Prostate gland (tissue), 2 donors: ENCODE results near the gene FOXRED2.

Experiments
- CTCF ChIP-seq, 4 experiments: fragments of 200-600 bp in 2 of 4; fragments of 450-650 bp in 2 of 4; sonication (generic) in 2 of 4; IDR thresholded peaks; 1 replicate in 3 of 4; 2 replicates in 1 of 4; pipeline ENCODE4 v1.5.1; 2016 to 2019; ENCODE audit warnings: antibody characterized with exemption in 4 of 4, mild to moderate bottlenecking in 2 of 4, moderate library complexity in 2 of 4
- POLR2A ChIP-seq: fragments of 450-650 bp; IDR thresholded peaks from one replicate; pipeline ENCODE4 v1.6.1; 2016; ENCODE audit warnings: antibody characterized with exemption, mild to moderate bottlenecking
- POLR2AphosphoS5 ChIP-seq: sonication (generic); formaldehyde crosslinking; IDR thresholded peaks from one replicate; pipeline ENCODE4 v1.6.1; 2017; ENCODE audit warnings: antibody characterized with exemption

GRCh38 chr22:36550701-36551495 lies 44.1 kb upstream of the FOXRED2 start:
- no peak for TF ChIP-seq CTCF (IDR thresholded peaks at IDR 0.05)
- no peak for TF ChIP-seq POLR2A
- no peak for TF ChIP-seq POLR2AphosphoS5
